Skeletal muscle satellite cell (primary cell): ENCODE data around the gene TRIM71. TPM values are rescaled to one million over a fixed set of nuclear protein-coding genes. Genes with fewer than 3 reads are reported as not detected.
A peak's percentile ranks its signal among the peaks of the same experiment; 100 is the strongest.
"Not testable (repeated sequence)": the region's sequence is repeated elsewhere in the genome, so short reads cannot be mapped to it uniquely, and the experiment has no call there.

Experiments used
- H3K27me3 ChIP-seq: 2 replicates; pipeline ENCODE4 v1.7.0; 2013; ENCODE audit warnings: low read length; ENCODE audit not compliant: control insufficient read depth, insufficient read depth
- H3K36me3 ChIP-seq: 2 replicates; pipeline ENCODE4 v1.7.0; 2013; ENCODE audit warnings: mild to moderate bottlenecking, control low read depth, low read length; ENCODE audit not compliant: insufficient read depth
- H3K4me1 ChIP-seq: 2 replicates; pipeline ENCODE4 v1.7.0; 2013; ENCODE audit warnings: low read length; ENCODE audit not compliant: control insufficient read depth, insufficient read depth
- H3K4me2 ChIP-seq: 2 replicates; pipeline ENCODE4 v1.7.0; 2013; ENCODE audit warnings: mild to moderate bottlenecking, low read length
- H3K4me3 ChIP-seq: 2 replicates; pipeline ENCODE4 v1.7.0; 2013; ENCODE audit warnings: low read length
- H3K9ac ChIP-seq: 2 replicates; pipeline ENCODE4 v1.7.0; 2013; ENCODE audit warnings: mild to moderate bottlenecking, low read depth, low read length, moderate library complexity
- H3K9me3 ChIP-seq: replicated peaks from 2 replicates; pipeline ENCODE4 v1.7.0; 2013; ENCODE audit warnings: mild to moderate bottlenecking, control low read depth, low read length
- total RNA-seq: library from RNA; depleted of rRNA; stranded (reverse); fragments of >200 nt; gene quantifications from 2 replicates; pipeline ENCODE4 v1.2.3, GENCODE V29; 2012; rRNA removed

Gene TRIM71
- total RNA-seq = not detected in 2 replicates

GRCh38 chr3:32817558-32818228 is at the start of gene TRIM71:
TRIM71 (plus strand) TSS chr3:32817997; CDS start chr3:32818081, 84 bp downstream.
- peak within 1 kb of the TSS; percentile 63 for H3K4me3 ChIP-seq
- H3K9ac ChIP-seq = no peak within 1 kb of the TSS
- peak within 1 kb of the TSS; percentile 79 for H3K4me2 ChIP-seq
- H3K36me3 ChIP-seq = no peaks in the 10 kb centered on the region
- H3K9me3 ChIP-seq = peaks cover 16% of the 10 kb centered on the region
- peaks cover 90% of the 10 kb centered on the region for H3K27me3 ChIP-seq
- H3K4me1 ChIP-seq = peaks cover 17% of the 10 kb centered on the region

- Histone ChIP-seq H3K9me3 (no peaks in the 10 kb centered on the region), H3K36me3 (peaks cover 11% of the 10 kb centered on the region), H3K9ac (no peak overlapping the region), H3K27me3 (no peaks in the 10 kb centered on the region), H3K4me2 (no peak overlapping the region), H3K4me3 (no peak overlapping the region), H3K4me1 (no peaks in the 10 kb centered on the region)
Observed at GRCh38 chr3:32778389-32778788, 39.4 kb upstream of the TRIM71 start.

- no peaks in the 10 kb centered on the region for H3K9me3 ChIP-seq
- peak overlapping the region; percentile 78 for H3K4me3 ChIP-seq
- peak overlapping the region; percentile 100 for H3K4me2 ChIP-seq
- peaks cover 3% of the 10 kb centered on the region for H3K36me3 ChIP-seq
- H3K27me3 ChIP-seq = no peaks in the 10 kb centered on the region
- peak overlapping the region; percentile 5 for H3K9ac ChIP-seq
- no peaks in the 10 kb centered on the region for H3K4me1 ChIP-seq
Observed at GRCh38 chr3:32780071-32780734, 37.6 kb upstream of the TRIM71 start.

GRCh38 chr3:32780735-32781210 is 37.0 kb upstream of the TRIM71 start:
- Histone ChIP-seq H3K9ac (peak overlapping the region; percentile 54), H3K4me3 (peak overlapping the region; percentile 78), H3K36me3 (peaks cover 2% of the 10 kb centered on the region), H3K27me3 (no peaks in the 10 kb centered on the region), H3K4me2 (peak overlapping the region; percentile 100), H3K4me1 (no peaks in the 10 kb centered on the region), H3K9me3 (no peaks in the 10 kb centered on the region)

- Histone ChIP-seq H3K27me3 (no peaks in the 10 kb centered on the region), H3K4me1 (no peaks in the 10 kb centered on the region), H3K4me2 (peak overlapping the region; percentile 100), H3K9ac (peak overlapping the region; percentile 54), H3K36me3 (no peaks in the 10 kb centered on the region), H3K9me3 (no peaks in the 10 kb centered on the region), H3K4me3 (peak overlapping the region; percentile 78)
Observed at GRCh38 chr3:32781211-32781968, 36.4 kb upstream of the TRIM71 start.

- not testable (repeated sequence) for H3K4me1 ChIP-seq, H3K9ac ChIP-seq, H3K9me3 ChIP-seq, H3K4me3 ChIP-seq, H3K27me3 ChIP-seq, H3K36me3 ChIP-seq
- peak overlapping the region; percentile 100 for H3K4me2 ChIP-seq
Observed at GRCh38 chr3:32781969-32782270, 35.9 kb upstream of the TRIM71 start.

GRCh38 chr3:32782407-32782806 is 35.4 kb upstream of the TRIM71 start:
- Histone ChIP-seq H3K36me3 (no peaks in the 10 kb centered on the region), H3K4me2 (no peak overlapping the region), H3K4me3 (no peak overlapping the region), H3K9ac (no peak overlapping the region), H3K9me3 (no peaks in the 10 kb centered on the region), H3K4me1 (no peaks in the 10 kb centered on the region), H3K27me3 (peaks cover 2% of the 10 kb centered on the region)

- Histone ChIP-seq H3K4me2 (no peak overlapping the region), H3K9me3 (no peaks in the 10 kb centered on the region), H3K27me3 (peaks cover 22% of the 10 kb centered on the region), H3K4me1 (no peaks in the 10 kb centered on the region), H3K4me3 (no peak overlapping the region), H3K36me3 (no peaks in the 10 kb centered on the region), H3K9ac (no peak overlapping the region)
Observed at GRCh38 chr3:32791833-32792232, 26.0 kb upstream of the TRIM71 start.

GRCh38 chr3:32794487-32795308 is 23.1 kb upstream of the TRIM71 start:
- Histone ChIP-seq H3K4me2 (no peak overlapping the region), H3K4me3 (no peak overlapping the region), H3K9me3 (no peaks in the 10 kb centered on the region), H3K27me3 (peaks cover 18% of the 10 kb centered on the region), H3K9ac (no peak overlapping the region), H3K4me1 (no peaks in the 10 kb centered on the region), H3K36me3 (no peaks in the 10 kb centered on the region)

- not testable (repeated sequence) for H3K9me3 ChIP-seq, H3K4me1 ChIP-seq, H3K4me2 ChIP-seq, H3K4me3 ChIP-seq, H3K9ac ChIP-seq, H3K36me3 ChIP-seq
- H3K27me3 ChIP-seq = peaks cover 26% of the 10 kb centered on the region
Observed at GRCh38 chr3:32796384-32796950, 21.3 kb upstream of the TRIM71 start.

GRCh38 chr3:32797776-32798175 is 20.0 kb upstream of the TRIM71 start:
- Histone ChIP-seq H3K4me1 (no peaks in the 10 kb centered on the region), H3K9me3 (no peaks in the 10 kb centered on the region), H3K9ac (no peak overlapping the region), H3K36me3 (no peaks in the 10 kb centered on the region), H3K27me3 (peaks cover 26% of the 10 kb centered on the region), H3K4me3 (no peak overlapping the region), H3K4me2 (no peak overlapping the region)
